OCI-M1 (cell line): ENCODE data around the gene TMEM150C.

Source experiments
- DNase-seq: peaks from one replicate; lab custom pipeline; 2025; lab: John Stamatoyannopoulos, UW

The TMEM150C gene

DNA sequence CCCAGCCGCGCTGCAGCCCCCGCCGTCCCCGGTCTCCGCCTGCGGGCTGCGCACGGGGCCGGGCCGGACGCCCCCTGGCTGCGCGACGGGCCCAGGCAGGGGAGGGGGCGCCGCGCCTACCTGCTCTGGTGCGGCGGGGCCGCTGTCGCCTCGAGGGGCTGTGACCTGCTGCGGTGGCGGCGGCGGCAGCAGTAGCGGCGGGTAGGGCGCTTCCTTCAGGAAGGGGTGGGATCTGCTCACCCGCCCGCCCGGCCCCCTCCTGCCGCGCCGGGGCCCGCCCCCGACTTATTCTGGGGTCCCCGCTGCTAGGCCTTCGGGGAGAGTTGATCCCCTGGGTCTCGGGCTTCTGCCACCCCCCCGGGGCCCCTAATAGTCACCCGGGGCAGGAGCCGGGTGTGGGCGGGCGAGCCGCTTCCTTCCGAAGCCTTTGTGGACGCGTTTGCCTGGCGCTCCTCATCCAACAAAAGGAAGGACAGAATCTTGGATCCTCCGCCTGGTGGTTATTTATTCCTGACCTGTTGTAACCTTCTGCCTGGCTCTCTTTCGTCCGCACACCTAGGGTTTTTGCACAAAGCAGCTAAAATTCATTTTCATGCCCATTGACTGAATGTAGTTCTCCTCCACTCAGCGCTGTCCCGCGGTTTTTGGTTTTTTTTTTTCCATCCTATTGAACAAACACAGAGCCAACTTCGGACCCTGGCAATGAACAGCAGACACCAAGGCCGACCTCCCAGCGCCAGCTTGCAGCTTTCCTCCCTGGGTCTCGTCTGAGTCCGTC lies at the start of gene TMEM150C:
TMEM150C (minus strand) TSS at position 203 of the 778 bp plus-strand sequence. CDS start 57,331 bp downstream, outside the sequence.
- no peak for DNase-seq

DNA sequence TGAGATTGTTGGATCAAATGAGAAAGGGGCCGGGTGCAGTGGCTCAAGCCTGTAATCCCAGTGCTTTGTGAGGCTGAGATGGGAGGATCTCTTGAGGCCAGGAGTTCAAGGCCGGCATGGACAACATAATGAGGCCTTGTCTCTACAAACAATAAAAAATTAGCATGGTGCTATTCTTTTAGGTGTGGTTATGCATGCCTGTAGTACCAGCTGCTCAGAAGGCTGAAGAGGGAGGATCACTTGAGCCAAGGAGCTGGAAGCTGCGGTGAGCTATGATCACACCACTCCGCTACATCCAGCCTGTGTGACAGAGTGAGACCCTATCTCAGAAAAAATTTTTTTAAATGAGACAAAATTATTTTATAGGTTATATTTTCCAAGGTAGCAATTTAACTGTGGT lies 49.7 kb upstream of the TMEM150C start:
- DNase-seq: no peak

DNA sequence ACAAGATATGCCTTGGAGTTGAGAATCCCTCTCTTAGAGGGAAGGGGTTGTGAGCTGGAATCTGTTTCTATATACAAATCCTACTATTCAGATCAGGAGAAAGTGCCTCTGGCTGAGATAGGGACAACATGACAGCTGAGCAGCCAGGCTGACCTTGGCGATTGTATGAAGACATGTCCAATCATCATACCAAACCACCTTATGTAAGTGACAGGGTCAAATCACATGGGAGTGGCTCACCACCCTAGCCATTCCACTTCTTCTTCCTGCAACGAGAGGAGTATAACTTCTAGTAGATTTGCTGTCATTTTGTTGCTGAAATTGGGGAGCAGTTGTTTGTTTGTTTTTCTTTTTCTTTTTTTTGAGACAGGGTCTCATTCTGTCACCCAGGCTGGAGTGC lies 48.3 kb upstream of the TMEM150C start:
- DNase-seq: no peak

DNA sequence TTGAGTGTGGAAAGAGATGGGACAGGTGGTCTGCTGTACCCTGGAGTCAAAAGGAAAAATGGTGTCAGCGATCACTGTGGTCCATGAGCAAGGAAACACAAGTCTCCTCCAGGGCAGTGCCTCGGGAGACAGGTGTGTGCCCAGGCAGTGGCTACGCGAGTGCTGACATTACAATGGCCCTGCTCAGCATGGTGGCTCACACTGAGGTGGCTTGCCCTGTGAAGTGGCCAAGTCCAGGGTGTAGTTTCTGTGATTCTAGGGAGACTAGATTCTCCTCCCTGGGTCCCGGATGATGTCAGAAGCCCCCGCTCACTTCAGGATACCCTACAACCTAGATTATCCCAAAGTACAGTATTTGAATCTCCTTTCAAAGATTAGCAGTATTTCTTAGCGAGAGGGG lies 44.8 kb upstream of the TMEM150C start:
- DNase-seq: no peak

DNA sequence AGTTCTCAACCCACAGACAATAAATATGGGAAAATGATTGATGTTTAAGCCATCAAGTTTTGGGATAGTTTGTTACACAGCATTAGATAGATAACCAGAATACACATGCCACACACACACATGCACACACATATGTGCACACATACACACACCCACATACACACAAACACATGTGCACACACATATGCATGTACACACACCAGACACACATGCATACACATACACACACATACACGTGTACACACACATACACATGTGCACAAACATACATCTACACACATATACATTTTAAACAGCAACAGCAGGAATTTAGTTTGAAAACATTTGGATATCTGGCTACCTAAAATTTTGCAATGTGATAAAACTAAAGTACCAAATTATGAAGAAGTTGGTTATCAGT lies 42.7 kb upstream of the TMEM150C start:
- no peak for DNase-seq

DNA sequence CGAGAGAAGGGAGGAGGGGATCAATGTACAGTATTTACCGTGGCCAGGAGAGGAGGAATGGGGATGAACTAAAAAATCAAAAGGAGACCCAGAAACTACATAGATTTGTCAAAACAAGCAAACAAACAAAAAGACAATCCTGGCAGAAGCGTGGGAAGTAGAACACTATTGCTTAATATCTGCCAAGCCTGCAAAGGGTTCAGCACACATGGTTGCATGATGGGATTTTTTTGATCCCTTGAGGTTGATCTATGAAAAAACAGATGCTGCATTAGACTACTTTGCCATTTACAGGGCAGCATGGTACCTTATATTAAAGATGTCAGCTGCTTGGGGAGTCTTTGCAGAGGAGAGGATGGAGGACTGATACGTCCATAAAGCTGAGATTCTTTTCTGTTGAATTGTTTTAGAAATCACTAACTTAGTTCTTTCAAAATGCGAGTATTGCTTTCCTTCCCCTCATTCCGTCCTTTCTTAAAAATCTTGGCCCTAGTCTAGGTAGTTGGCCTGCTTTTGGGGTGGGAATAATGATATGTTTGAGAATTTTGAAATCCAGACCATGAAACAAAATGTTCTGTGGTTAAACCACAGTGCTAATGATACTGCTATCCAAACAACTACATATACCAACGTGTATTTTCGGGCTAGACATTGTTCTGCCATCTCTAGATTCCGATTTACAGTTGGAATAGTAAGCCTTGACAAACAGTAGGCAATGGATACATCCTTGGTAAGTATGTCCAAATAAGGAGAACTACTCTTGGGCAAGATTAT lies 39.6 kb upstream of the TMEM150C start:
- no peak for DNase-seq

- peak; percentile 43 for DNase-seq
These were observed 37.5 kb upstream of the TMEM150C start for GRCh38 chr4:82599336-82599735.

DNA sequence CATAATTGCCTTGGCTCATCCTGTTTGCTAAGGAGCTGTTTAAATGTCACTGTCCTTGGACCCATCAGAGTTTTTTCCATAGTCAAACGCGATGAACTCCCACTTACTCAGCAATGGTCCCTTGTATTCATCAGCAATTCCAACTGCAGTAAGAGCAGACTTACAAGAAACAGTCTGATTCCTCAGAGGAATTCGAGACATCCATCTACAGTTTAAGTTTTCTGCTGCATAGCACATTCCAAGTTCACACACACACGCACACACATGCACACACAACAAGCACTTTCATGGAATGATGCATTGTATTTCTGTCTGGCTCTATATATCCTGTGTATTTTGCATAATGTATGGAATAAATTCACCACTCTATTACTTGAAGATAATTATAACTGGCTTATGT lies 32.7 kb upstream of the TMEM150C start:
- DNase-seq: no peak

DNA sequence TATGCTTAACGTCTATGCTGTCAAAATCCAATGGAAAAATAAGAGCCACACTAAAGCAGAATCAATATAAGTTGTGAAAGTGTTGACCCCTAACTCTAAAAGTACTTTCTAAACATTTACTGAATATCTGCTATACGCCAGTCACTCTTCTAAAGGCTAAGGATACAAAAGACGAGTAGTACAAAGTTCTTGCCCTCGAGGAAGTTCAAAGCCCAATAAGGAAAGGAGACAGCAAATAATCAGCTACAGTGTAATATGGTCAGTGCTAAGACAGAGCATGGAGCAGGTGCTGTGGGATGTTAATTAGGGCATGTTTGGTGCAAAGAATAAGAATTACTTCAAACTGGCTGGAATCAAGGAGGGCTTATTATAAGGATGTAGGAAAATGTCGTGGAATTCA lies 31.6 kb upstream of the TMEM150C start:
- no peak for DNase-seq

DNA sequence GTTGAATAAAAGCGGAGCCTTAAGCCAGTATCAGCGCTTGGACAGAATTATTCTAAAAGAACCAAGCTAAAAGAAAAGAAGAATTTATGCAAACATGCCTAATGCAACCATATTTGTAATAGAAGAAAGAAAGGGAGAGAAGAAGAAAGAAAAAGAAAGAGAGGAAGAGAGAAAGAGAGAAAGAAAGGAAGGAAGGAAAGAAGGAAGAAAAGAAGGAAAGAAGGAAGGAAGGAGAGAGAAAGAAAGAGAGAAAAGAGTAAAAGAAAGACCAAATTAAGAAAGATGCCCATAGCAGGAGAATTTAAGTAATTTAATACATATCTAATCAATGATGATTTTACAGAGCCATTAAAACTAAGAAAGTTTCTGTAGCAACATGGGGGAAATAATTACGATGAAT lies 30.9 kb upstream of the TMEM150C start:
- DNase-seq: no peak

GRCh38 chr4:82591592-82591991 lies 29.8 kb upstream of the TMEM150C start:
- no peak for DNase-seq

DNA sequence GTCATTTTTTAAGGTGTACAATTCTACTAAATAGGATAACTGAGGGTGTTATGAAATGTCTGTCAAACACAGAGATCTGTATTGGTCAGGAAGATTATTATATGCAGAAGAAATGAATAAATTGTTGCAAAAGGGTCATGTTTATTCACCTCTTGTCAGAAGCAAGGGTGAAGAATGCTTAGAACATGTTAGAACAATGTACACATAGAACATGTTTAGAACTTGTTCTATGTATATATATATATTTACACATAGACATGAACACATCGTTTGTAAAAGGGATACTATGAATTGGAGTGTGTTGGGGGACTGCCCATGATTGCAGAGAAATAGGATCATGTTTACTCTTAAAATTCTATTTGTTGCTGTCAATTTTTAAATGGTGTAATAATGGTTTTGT lies 28.0 kb upstream of the TMEM150C start:
- no peak for DNase-seq

- DNase-seq: no peak
These were observed 27.0 kb upstream of the TMEM150C start for GRCh38 chr4:82588771-82589270.

- DNase-seq: no peak
These were observed 26.2 kb upstream of the TMEM150C start for GRCh38 chr4:82587826-82588540.

GRCh38 chr4:82585690-82586435 lies 24.1 kb upstream of the TMEM150C start:
- DNase-seq: no peak

DNA sequence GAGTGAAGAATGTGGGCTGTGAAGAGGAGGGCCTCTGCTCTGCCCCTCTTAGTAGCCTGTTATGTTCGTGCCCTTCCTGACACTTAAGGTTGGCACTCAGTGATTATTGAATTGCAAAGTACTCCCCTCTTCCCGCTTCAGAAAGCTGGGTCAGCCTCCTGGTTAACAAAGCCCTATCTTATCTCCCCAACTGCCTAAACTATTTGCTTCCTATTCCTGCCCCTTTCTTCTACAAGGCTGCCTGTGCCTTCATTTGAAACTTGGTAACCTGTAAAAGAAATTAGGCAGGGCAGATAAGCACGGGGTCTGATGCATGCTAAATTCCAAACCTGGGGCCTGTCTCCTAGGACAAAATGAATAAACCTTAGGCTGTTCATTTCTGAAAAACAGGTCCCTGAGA lies 23.1 kb upstream of the TMEM150C start:
- peak; percentile 23 for DNase-seq

DNA sequence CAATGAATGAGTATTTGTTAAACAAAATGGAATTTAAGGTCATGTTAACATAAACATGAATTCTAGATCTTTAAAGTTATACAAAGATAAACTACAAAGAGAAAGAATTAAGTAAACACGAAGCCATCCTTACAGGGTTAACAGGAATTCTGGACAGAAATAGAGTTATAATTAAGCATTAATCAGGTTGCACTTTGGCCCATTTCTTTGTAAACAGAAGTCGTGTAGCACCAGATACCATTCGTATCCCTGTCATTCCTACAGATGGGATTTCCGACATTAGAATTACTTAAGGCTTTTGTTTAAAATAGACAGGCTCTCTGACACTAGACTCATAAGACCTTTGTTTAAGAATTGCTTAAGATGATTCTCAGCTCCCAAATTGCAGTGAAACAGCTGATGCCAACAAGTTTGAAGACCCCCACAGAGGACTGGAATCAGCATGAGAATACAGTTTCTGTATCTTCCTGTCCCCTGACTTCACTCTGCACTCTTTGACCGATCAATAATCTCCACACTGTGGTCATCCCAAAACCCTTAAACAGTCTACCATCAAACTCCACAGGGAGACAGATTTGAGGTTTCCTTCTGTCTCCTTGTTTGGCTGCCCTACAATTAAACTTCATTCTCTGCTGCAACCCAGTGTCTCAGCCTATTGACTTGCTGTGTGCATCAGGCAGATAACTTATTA lies 22.3 kb upstream of the TMEM150C start:
- no peak for DNase-seq

GRCh38 chr4:82579932-82580331 lies 18.1 kb upstream of the TMEM150C start:
- DNase-seq: no peak

DNA sequence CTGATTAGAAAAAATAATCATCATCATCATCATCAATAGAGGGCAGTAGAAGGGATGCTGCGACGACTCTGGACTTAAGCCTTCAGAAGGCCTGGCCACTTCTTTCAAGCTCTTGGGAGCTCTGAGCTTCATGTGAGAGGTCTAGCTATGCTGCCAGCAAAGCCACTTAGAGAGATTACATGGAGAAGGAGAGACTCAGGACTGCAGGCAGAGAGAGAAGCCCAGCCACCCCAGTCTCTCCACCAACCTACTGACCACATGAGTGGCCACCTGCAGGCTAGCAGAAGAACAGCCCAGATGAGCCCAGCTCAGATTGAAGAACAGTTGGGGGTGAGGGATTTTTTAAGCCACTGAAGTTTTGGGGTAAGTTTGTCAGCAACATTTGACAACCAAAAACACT lies 17.1 kb upstream of the TMEM150C start:
- no peak for DNase-seq

DNA sequence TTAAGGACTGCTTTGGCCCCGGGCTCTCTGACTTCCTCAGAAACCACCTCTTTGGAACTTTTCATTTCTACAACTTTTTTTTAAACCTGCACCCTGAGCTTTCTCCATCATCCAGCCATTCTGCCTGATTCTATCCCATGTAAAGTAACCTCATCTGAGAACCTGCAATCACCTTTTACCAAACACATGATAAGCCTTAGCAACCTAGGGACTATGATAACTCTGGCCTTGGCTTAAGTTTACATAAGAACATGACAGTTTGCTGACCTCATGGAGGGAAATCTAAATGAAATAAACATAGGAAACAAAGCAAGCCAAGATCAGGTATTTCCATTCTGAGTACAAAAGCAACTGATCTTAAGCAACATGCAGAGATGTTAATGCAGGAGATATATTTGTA lies 15.7 kb upstream of the TMEM150C start:
- no peak for DNase-seq

- DNase-seq: no peak
These were observed 7.9 kb upstream of the TMEM150C start for GRCh38 chr4:82569727-82570126.
